Fibroblast of the aortic adventitia (primary cell): Measurements from ENCODE around the gene SURF1. TPM values are rescaled to one million over a fixed set of nuclear protein-coding genes. Genes with fewer than 3 reads are reported as not detected.

Experiments used
- DNase-seq: peaks from one replicate; pipeline ENCODE4 v3.0.0-alpha.2; 2010; ENCODE audit warnings: low read depth
- H3K4me3 ChIP-seq: 2 replicates; pipeline ENCODE4 v1.5.1; 2011; ENCODE audit warnings: low read depth, mild to moderate bottlenecking, control low read depth, low read length, moderate library complexity
- CTCF ChIP-seq: IDR thresholded peaks from 2 replicates; pipeline ENCODE4 v1.5.1; 2011; ENCODE audit warnings: mild to moderate bottlenecking, low read length, control low read depth, inconsistent platforms; ENCODE audit not compliant: insufficient read depth
- total RNA-seq: library from RNA; depleted of rRNA; stranded (reverse); fragments of >200 nt; gene quantifications from 2 replicates; pipeline ENCODE4 v1.2.3, GENCODE V29; 2012; ENCODE audit warnings: low replicate concordance

Gene SURF1
- total RNA-seq, 1 donor = 25.1 TPM

- H3K4me3 ChIP-seq = no peak overlapping the region
- DNase-seq = no peak
- TF ChIP-seq CTCF = no peak
These were observed 13.6 kb upstream of the SURF1 start for GRCh38 chr9:133369933-133370332.

- DNase-seq = no peak
- TF ChIP-seq CTCF = no peak
- no peak overlapping the region for H3K4me3 ChIP-seq
These were observed 13.1 kb upstream of the SURF1 start for GRCh38 chr9:133369422-133369821.

GRCh38 chr9:133368249-133368881 lies 12.1 kb upstream of the SURF1 start:
- no peak for TF ChIP-seq CTCF
- DNase-seq = peak; percentile 18
- H3K4me3 ChIP-seq = no peak overlapping the region

DNA sequence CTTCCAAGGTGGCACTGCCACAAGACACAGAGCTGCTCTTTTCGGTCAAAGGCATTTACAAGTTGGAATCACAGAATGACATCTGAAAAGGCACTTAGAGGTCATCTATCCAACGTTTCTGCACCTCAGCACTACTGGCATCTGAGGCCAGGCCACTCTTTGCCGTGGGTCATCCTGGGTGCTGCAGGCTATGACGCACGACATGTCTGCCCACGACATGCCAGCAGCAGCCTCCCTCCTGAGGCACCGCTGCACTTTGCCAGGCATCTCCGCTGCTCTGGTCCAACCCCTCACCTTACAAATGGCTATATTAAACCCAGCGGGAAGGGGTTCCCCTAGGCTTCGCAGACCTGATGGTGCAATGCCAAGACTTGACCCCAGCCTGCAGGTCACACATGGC lies 11.5 kb upstream of the SURF1 start:
- no peak overlapping the region for H3K4me3 ChIP-seq
- no peak for DNase-seq
- no peak for TF ChIP-seq CTCF

DNA sequence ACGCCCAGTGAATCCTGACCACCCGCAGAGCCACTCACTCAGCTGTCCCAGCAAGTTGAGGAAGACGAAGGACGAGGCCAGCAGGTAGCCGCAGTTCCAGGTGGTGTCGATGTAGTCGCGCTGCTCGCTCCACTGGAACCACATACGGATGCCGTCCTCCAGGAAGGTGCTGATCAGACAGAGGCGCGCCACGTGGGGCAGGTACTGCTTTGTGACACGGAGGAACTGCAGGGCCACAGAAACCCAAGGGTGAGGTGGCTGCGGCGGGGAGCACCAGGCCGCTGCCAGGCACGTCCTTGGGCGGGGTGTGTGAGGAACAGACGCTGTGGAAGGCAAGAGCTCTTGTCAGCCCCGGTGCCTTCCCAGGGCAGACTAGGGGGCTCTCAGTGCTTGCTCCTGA lies 10.9 kb upstream of the SURF1 start:
- no peak for DNase-seq
- no peak overlapping the region for H3K4me3 ChIP-seq
- no peak for TF ChIP-seq CTCF

DNA sequence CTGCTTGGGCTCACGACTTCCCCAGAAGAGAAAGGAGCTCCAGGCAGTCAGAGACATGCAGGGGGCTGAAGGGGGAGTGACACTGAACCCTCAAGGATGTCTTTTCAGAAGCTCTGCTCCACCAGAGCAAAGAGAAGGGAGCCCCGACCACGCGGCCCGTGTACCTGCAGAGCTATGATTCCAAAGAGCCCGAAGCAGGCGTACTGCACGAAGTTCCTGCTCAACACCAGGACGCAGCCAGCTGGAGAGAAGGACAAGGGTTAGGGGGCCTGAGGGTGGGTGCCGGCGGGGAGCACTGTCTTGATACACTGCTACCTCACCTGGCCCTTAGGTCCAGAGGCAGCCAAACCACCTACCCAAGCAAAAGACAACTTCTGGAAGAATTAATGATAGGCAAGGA lies 10.1 kb upstream of the SURF1 start:
- no peak for DNase-seq
- no peak for TF ChIP-seq CTCF
- H3K4me3 ChIP-seq = no peak overlapping the region
